Measurements from ENCODE around the gene AKIRIN2.

DNA sequence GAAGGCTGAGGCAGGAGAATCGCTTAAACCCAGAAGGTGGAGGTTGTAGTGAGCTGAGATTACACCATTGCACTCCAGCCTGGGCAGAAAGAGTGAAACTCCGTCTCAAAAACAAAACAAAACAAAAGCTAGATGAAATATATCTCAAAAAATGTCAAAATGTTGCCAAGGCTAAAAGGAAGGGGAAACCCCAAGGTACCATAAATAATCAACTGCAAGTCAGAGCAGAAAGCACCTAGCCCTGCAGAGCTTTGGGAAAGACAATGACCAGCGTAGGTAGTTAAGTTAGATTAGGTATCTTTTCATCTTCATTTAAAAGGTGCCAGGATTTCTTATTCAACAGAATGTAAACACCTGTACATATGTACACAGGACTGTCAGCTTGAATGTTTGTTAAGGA lies 33.0 kb downstream of the AKIRIN2 start:
- TF ChIP-seq, protein P1, sequence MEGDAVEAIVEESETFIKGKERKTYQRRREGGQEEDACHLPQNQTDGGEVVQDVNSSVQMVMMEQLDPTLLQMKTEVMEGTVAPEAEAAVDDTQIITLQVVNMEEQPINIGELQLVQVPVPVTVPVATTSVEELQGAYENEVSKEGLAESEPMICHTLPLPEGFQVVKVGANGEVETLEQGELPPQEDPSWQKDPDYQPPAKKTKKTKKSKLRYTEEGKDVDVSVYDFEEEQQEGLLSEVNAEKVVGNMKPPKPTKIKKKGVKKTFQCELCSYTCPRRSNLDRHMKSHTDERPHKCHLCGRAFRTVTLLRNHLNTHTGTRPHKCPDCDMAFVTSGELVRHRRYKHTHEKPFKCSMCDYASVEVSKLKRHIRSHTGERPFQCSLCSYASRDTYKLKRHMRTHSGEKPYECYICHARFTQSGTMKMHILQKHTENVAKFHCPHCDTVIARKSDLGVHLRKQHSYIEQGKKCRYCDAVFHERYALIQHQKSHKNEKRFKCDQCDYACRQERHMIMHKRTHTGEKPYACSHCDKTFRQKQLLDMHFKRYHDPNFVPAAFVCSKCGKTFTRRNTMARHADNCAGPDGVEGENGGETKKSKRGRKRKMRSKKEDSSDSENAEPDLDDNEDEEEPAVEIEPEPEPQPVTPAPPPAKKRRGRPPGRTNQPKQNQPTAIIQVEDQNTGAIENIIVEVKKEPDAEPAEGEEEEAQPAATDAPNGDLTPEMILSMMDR (IDR thresholded peaks at IDR 0.05; ENCODE audit: poor library complexity): no peak
- TF ChIP-seq EZH2phosphoT487 (IDR thresholded peaks at IDR 0.05; ENCODE audit: low read depth, severe bottlenecking, unreplicated experiment): no peak
